PC-3 (cell line): ENCODE results near the gene TBC1D14.

Experiments used
- CTCF ChIP-seq: fragments of 300-600 bp; sonication (generic); conservative IDR thresholded peaks from 2 replicates; pipeline ENCODE4 v1.5.1; 2017; ENCODE audit warnings: antibody characterized with exemption, low read depth, mild to moderate bottlenecking, low read length
- EZH2 ChIP-seq: fragments of 300-600 bp; sonication (generic); IDR thresholded peaks from one replicate; pipeline ENCODE4 v1.6.1; 2017; ENCODE audit warnings: antibody characterized with exemption, mild to moderate bottlenecking, low read length; ENCODE audit not compliant: unreplicated experiment
- EZH2phosphoT487 ChIP-seq: fragments of 300-600 bp; sonication (generic); IDR thresholded peaks from 2 replicates; pipeline ENCODE4 v1.6.1; 2018; ENCODE audit warnings: mild to moderate bottlenecking, antibody characterized with exemption, low read length, borderline replicate concordance

DNA sequence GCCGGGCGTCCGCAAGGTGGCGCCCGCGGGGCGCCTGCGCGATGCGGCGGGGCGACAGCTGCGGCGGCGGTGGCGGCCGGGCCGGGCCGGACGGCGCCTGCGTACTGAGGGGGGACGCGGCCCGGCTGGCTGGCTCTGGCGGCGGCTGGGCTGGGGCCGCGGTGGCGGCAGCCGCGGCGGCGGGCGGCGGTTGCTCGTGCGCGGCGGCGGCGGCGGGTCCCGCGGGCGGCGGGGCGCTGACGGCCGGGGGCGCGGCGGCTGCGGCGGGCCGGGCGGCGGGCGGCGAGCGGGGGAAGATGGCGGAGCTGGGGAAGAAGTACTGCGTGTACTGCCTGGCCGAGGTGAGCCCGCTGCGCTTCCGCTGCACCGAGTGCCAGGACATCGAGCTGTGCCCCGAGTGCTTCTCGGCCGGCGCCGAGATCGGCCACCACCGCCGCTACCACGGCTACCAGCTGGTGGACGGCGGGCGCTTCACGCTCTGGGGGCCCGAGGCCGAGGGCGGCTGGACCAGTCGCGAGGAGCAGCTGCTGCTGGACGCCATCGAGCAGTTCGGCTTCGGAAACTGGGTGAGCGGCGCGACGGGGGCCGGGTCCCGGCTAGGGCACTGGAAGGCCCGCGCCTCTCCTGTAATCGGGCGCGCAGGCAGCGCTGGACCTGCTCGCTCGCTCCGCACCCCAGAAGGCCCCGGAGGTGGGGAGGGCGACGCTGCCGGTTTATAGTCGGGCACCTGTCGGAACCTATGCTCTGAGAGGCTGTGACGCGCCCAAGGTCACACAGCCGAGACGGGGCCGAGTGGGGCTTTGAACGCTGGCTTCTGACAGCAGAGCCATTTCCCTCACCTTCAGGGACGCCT, 133.9 kb downstream of the TBC1D14 start, which contains the start of gene TADA2B:
- TF ChIP-seq CTCF, result no peak
- no peak for TF ChIP-seq EZH2
- no peak for TF ChIP-seq EZH2phosphoT487
